GM21423 (cell line): ENCODE results near the gene PTH1R.

ENCODE experiments used
- ATAC-seq: cut with Tn5 transposase; IDR thresholded peaks from one replicate; pipeline ENCODE4 v1.9.1; 2021; ENCODE audit warnings: mild to moderate bottlenecking, moderate library complexity; ENCODE audit not compliant: unreplicated experiment

PTH1R gene

DNA sequence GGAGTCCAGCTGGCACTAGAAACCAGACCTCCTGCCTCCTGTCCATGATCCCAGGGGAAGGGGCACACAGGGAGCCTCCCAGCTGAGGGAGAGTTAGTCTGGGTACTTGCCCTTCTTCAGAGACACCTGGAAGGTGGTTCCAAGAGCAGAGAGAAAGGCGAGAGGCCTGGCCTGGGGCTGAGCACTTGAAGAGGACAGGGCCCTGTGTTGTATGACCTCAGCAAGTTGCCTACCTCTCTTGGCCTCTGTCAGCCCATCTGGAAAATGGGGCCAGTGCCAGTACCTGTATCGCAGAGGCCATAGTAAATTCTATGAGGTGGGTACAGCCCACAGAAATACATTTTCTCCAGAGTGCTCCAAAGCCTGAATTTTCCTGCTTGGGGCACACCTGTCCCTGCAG lies 19.5 kb downstream of the PTH1R start:
- no peak for ATAC-seq

DNA sequence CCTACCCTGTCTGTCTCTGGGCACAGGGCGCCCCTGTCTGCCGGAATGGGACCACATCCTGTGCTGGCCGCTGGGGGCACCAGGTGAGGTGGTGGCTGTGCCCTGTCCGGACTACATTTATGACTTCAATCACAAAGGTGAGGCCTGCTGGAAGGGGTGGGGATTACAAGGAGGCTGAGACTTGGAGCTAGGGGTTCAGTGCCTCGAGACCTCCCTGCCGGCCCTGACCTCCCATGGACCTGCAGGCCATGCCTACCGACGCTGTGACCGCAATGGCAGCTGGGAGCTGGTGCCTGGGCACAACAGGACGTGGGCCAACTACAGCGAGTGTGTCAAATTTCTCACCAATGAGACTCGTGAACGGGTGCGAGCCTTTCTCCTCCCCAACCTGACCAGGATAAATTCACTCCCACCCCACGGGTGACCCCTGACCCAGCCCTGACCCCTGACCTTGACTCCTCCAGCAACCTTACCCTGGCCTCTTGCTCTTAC lies 20.4 kb downstream of the PTH1R start:
- no peak for ATAC-seq

DNA sequence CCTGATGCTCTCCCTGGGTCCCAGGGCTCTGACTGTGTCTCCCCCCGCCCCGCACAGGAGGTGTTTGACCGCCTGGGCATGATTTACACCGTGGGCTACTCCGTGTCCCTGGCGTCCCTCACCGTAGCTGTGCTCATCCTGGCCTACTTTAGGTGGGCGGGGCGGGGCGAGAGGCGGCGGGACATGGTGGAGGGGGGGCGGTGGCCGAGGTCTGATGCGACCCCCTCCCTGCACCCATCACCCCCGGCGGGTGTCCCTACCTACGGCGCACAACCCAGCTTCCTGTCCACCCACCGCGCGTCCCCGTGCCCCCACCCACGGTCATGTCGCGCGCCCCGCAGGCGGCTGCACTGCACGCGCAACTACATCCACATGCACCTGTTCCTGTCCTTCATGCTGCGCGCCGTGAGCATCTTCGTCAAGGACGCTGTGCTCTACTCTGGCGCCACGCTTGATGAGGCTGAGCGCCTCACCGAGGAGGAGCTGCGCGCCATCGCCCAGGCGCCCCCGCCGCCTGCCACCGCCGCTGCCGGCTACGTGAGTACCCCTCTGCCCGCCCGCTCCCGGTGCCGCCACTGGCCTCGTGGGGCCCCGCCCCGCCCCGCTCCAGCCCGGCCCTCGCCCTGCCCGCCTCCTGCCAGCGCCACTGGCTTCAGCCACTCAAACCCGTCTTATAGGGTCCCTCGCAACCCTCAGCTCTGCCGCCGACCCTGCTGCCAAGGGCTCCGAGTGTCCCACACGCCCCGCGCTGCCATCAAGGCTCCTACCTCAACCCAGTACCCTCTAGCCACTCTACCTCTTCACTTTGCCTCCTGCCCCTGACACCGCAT lies 21.0 kb downstream of the PTH1R start:
- no peak for ATAC-seq

DNA sequence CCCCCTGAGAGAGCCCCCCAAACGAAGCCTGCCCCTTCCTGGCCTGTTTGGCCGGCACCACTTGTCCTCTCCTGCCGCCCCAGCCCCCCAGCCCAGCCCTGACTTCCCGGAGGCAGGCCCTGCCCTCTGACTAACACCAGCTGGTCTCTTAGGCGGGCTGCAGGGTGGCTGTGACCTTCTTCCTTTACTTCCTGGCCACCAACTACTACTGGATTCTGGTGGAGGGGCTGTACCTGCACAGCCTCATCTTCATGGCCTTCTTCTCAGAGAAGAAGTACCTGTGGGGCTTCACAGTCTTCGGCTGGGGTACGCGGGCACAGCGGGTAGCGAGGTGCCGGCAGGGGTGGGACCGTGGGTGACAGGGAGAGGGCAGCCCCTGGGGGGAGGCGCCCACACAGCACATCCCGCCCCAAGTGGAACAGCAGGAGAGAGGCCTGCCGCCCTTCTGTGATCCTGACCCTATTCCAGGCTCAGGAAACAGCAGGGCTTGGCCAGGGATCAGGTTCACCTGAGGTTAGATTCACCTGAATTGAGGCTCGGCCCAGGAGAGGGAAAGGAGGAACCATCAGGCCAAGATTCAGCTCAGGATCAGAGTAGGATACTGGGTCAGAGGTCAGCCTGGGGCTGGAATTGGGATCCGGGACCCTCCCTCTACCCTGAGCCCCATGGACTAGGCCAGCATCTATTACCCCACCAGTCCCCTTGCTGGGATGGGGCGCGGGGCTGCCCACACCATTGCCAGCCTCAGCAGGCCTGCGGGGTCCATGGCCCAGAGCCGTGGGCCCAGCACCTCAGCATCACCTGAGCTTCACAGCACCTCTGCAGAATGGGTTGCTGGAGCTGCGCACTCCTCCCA lies 21.9 kb downstream of the PTH1R start:
- no peak for ATAC-seq

DNA sequence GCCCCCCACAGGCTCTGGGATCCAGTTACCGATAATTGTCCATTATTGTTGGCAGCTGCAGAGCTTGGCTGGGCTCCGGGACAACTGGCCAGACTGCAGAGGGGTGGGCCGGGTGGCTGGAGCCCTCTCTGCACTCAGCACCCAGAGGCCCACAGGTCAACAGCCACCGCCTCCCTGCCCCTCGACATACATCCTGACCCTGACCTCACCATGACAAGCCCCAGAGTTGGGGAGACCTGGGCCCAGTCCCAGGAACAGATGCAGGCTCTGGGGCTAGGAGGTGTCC lies 22.4 kb downstream of the PTH1R start:
- no peak for ATAC-seq

DNA sequence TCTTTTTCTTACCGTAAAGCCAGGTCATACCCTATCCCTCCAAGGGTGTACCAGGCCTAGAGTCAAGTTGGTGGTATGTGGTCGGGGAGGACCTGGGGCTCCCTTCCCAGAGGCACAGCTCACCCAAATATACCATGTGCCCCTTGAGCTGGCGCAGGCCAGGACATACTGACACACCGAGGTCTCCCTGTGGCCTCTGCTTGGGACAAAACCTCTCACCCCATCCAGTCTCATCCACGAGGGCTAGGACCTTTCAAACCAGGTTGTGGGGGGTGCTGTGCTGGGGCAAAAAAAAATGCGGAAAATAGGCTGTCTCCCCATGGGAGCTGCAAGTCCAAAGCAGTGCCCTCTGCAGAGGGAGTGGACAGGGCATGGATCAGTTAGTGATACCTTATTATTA lies 22.8 kb downstream of the PTH1R start:
- no peak for ATAC-seq

DNA sequence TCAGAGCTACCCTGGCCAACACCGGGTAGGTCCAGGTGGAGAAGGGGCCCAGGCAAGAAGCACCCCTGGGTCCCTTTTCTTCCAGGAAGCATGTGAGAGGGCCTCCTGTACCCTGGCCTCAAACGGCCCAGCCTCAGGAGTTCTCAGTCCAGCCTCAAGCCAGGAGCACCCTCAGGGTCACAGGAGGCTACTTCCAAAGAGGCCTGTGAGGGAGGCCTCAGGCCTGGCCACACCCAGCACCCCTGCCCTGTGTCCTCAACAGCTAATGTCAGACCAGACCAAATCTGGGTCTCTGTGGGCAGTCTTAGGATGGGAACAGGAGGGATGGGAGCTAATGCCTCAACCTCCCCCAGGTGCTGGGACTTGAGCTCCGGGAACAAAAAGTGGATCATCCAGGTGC lies 23.5 kb downstream of the PTH1R start:
- ATAC-seq = no peak

DNA sequence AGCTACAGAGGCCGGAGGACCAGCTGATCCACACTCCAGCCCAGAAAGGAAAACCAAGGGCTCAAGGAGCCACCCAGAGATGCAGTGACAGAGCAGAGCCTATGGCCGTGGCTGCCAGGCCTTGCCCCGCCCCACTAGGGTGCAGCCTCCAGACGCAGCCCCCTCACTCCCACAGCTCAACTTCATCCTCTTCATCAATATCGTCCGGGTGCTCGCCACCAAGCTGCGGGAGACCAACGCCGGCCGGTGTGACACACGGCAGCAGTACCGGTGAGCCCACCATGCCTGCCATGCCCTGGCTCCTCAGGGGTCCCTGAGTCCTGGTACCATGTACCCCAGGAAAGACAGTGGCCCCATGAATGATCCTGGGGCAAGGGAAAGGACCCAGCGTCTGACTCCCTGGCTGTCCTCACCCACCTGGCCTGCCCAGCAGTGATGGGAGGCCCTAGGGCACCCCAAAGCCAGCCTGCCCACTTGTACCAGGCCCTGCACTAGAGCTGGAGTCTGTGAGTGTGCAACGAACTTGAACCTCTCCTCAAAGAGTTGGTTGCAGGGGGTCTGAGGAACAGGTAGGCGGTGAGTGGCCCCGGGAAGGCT lies 24.2 kb downstream of the PTH1R start:
- ATAC-seq = no peak

DNA sequence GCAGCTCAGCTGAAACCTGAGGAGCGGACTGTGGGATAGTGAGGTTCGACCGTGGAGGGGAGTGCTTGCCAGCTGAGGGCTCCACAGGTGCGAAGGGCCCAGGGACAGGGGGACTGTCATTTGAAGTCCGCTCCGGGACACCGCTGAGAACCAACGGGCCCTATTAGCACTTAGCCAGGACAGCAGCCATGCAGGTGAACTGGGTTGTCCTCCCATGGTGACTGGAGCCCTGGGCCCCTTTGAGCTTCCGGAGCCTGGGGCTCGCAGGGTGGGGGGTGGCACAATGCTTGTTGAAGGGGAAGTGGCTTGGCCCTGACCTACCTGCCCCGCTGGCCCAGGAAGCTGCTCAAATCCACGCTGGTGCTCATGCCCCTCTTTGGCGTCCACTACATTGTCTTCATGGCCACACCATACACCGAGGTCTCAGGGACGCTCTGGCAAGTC lies 24.7 kb downstream of the PTH1R start:
- no peak for ATAC-seq

DNA sequence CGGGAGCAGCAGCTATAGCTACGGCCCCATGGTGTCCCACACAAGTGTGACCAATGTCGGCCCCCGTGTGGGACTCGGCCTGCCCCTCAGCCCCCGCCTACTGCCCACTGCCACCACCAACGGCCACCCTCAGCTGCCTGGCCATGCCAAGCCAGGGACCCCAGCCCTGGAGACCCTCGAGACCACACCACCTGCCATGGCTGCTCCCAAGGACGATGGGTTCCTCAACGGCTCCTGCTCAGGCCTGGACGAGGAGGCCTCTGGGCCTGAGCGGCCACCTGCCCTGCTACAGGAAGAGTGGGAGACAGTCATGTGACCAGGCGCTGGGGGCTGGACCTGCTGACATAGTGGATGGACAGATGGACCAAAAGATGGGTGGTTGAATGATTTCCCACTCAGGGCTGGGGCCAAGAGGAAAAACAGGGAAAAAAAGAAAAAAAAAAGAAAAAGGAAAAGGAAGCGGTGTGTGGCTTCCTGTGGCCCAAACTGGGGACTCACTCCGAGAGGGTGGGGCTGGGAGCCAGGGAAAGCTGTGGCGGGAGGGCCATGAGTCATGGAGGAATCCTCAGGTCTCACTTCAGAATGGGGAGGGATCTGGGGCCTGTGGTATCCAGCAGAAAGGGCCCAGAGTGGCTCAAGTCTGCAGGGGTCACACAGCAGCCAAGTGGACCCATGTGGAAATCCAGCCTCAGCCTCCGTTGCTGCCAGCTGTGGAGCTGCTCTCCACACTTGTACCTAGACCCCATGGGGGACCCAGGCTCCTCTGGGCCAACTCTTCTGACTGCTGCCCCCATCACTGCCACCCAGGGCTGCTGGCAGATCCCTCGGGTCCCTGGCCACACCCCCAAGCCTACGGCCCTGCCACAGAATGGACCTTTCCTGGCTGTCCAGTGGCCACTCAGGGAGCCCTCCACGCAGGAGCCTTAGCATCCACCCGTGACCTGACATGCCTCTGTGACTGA lies 26.1 kb downstream of the PTH1R start:
- no peak for ATAC-seq

DNA sequence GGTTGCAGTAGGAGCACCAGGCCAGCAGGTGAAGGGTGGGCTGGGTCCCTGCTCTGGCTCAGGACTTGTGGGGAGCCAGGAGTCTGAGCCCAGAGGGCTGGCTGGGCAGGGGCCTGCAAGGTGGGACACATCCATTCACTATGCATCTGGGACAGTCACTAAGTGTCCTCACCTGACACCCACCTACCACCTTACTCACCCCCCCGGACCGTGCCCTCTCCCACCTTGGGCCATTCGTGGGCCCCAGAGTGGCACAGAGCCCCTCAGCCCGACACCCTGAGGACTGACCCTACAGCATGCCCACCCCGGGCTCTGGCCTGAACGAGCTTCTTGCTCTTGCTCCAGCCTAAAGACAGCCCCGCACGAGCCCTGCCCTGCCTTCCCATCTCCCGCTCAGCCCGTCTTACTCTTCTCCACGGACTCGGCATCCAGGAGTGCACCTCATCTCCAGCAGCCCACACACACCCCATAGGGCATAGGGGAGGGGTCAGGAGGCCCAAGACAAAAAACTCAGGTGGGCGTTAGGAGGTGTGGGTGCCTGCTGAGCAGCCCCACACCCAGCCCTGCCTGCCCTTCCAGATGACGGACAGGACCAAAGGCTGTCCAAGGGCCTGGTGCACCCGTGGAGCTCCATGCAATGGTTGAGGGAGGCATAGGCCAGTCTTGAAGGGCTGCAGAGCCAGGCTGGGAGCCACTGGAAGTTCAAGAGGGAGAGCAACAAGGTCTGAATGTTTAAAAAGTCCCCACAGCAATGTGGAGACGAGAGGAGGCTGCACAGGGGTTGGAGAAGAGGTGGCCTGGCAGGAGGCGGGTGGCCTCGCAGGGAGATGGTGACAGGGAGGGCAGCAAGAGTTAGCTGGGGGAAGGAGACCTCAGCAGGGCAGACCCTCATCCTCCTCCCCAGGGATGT lies 27.0 kb downstream of the PTH1R start:
- no peak for ATAC-seq

DNA sequence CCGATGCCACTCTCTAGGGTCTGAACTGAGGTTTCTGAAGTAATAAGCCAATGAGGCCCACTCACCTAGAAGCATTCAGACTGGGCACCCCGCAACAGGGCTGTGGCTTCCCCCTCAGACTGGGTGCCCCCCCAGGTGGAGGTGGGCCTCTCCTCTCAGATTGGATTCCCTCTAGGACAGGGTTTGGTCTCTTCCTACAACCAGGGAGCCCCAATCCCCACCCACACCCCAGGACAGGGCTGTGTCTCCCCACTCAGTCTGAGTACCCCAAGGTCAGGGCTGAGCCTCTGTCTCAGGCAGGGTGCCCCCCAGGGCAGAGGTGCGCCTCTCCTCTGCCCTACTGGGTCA lies 27.7 kb downstream of the PTH1R start:
- no peak for ATAC-seq

DNA sequence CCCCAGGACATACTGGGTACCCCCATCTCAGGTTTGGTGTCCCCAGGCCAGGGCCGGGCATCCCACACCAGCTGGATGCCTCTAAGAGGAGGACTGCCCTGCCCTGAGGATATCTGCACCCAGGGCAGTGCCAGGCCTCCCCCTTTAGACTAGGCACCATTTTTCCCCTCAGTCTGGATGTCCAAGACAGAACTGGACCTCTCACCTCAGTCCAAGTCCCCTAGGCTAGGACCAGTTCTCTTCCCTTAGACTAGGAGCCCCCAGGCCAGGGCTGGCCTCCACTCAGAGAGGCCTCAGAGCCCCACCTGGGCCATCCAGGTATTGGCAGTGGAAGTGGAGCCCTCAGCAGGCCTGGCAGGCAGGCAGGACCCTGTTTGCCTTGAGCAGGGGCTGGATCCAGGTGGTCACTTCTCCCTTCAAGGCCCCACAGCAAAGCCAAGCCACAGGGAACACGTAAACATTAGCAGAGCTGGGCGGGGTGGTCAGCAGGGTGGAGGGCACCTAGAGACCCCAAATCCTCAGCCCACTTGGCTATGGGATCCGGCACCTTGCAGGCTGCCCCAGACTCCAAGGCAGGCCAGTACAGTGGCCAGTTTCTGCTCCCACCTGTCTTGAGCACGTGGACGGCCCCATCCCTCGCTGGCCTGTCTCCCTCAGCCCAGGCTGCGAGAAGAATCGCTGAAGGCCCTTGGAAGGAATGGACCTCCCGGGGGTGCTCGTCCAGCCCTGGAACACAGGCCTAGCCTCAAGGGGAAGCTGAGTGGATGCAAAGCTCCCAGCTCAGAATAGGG lies 28.3 kb downstream of the PTH1R start:
- no peak for ATAC-seq

DNA sequence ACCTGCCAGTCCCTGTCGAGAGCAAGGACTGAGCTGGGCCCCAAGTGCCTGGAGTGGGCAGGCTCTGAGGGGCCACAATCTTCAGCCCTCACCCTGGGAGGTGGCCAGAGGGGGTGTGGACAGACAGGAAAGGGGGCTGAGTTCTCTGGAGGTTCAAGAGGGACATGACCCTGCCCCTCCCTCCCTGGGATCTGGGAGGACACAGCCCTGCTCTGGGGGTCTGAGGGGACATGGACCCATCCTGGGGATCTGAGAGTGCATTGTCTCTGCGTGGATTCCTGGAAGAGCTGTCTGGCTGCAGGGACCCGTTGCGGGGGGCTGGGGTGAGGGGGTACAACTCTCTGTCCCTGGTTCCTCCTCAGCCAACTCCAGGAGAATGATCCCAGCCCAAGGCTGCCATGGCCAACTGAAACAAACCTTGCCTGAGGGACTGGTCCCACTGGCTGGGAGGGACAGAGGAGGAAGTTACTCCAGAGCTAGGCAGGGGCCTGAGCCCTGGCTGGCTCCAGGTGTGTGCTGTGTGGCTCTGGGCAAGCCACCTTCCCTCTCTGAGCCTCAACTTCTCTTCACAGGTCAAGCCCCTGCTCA lies 29.0 kb downstream of the PTH1R start:
- ATAC-seq = no peak

DNA sequence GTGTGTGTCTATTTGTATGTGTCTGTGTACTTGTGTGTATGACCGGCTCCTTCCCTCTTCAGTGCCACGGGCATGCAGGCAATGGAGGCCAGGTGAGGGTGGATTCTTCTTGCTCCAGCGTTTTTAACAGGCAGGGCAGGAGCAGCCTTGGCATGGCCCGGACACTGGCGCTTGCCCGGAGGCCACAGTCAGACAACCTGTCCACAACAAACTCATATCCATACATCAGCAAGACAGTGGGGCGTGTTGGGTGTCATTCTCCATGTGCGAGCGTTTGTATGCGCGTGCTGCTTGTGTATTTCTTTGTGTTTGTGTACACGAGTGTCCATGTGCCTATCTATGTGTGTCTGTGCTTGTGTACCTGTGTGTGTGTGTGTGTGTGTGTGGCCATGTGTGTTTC lies 29.8 kb downstream of the PTH1R start:
- ATAC-seq = no peak

DNA sequence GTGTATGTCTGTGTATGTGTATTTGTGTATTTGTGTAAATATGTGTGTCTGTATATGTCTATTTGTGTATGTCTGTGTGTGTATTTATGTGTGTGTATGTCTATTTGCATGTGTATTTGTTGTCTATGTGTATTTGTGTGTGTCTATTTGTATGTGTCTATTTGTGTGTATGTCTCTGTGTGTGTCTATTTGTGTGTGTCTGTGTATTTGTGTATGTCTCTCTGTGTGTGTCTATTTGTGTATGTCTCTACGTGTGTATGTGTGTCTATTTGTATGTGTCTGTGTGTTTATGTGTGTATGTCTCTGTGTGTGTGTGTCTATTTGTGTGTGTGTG lies 30.4 kb downstream of the PTH1R start:
- ATAC-seq = no peak

DNA sequence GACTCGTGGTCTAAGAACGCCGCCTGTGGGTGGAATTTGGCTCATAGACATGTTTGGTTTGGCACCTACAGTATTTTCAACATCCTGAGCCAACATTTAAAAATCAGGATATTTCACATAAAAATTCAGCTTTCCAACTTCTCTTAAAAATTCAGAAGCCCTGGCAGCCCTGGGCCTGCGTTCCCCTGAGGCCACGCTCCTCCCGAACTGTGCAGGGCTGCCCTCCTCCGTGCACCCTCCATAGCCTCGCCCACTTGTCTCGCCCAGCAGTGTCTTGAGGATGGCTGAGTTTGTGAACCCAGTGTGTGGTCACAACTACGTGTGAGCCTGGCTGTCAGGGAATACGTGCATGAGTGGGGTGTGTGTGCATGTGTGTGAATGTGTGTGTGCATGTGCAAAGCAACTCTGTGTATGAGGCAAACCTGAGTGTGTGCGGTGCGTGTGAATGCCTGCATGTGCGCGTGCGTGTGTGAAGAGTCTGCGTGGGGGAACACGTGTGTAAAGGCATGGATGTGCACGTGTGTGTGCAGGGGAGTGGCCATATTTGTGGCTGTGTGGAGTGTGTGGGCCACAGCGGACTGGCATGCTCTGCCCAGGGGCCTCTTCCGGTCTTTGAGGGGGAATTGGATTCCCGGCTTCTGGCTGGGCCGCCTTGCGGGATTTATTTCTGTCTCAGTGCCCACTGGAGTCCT lies 30.9 kb downstream of the PTH1R start:
- no peak for ATAC-seq

DNA sequence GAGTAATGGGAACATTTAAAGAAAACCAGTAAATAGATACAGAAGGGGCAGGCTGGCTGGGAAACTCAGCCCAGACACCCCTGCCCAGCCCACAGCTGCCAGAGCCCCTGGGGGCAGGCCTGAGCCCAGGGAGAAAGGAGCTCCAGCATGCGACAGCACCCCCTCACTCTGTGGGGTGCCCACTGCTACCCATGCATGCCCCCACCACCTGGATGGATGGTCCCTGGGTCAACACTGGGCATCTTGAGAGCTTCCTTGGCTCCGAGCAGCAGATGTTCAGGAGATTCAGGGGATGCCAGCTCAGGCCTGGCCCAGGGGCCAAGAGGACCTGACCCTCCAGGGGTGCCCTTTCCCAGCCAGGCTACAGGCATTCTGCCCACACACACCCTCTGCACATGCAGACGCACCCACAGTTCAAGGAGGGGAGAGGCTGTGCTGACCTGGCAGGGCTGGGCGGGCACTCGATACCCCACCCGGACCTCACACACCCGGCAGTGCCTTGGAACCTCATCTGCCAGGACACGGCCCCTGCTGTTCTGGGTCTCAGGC lies 31.5 kb downstream of the PTH1R start:
- ATAC-seq = no peak
